GM19240 (cell line): ENCODE data around the gene KCNK16.
"Not testable (repeated sequence)": the region's sequence is repeated elsewhere in the genome, so short reads cannot be mapped to it uniquely, and the experiment has no call there.

Experiments
- DNase-seq: peaks from one replicate; pipeline ENCODE4 v3.0.0; 2011; ENCODE audit warnings: low spot score; ENCODE audit not compliant: insufficient read length

The KCNK16 gene

GRCh38 chr6:39312912-39313525 is 9.5 kb downstream of the KCNK16 start:
- no peak for DNase-seq

GRCh38 chr6:39310542-39310941 is 12.0 kb downstream of the KCNK16 start:
- DNase-seq: no peak

- DNase-seq: peak; percentile 72
Measured at GRCh38 chr6:39309942-39310531, 12.5 kb downstream of the KCNK16 start.

DNA sequence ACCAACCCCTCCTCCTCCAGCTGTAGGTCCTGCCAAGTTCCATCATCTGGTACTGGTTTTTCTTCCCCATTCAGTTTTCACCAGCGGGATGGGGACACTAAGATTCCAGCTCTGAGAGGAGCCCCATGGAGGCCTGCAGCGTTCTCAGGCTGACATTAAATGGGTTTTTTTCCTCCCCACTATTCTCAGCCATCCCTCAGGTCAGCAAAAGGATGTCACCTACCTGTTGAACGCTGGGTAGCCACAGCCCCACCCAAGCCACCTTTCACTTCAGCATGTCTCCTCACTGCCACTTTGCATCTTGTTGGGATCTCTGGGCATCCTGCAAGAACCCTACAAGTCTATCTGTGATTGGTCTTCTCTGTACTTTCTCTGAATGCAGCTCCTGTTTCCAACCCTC is 15.0 kb downstream of the KCNK16 start:
- DNase-seq: no peak

GRCh38 chr6:39304951-39305350 is 17.6 kb downstream of the KCNK16 start:
- no peak for DNase-seq

- DNase-seq: no peak
Measured at GRCh38 chr6:39303425-39304153, 18.9 kb downstream of the KCNK16 start.

DNA sequence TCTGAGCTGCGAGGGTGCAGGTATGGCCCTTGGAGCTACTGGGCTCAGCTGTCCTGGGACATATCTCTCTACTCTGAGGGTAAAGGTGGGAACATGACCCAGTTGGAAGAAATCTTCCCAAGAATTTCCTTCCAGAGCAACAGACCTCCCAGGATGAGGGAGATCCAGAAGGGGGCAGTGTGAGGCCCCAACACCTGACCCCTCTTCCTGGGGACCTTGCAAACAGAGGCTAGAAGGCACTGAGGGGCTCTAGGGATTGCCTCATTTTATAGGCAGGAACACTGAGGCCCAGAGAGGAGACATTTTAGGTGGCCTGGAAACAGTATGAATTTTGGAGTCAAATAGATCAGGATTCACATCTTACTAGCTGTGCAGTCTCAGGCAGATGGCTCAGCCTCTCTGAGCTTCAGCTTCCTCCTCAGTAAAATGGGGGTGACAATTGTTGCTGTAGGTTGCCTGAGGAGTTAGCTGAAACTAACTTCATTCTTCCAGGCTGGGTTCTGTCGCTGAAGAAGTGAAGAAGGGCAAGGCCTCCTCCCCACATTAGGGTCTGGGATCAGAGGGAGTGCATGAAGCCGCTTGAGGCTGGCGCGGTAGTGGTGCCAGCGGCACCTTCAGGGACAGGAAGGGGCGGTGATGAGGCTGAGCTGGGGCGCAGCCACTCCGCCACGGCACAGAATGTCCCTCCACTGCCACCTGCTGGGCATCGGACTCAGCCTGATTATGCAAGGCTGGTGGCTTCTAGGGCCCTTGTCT is 19.7 kb downstream of the KCNK16 start:
- DNase-seq: peak; percentile 95

GRCh38 chr6:39302011-39302410 is 20.5 kb downstream of the KCNK16 start:
- DNase-seq: no peak

- no peak for DNase-seq
Measured at GRCh38 chr6:39301606-39302005, 20.9 kb downstream of the KCNK16 start.

DNA sequence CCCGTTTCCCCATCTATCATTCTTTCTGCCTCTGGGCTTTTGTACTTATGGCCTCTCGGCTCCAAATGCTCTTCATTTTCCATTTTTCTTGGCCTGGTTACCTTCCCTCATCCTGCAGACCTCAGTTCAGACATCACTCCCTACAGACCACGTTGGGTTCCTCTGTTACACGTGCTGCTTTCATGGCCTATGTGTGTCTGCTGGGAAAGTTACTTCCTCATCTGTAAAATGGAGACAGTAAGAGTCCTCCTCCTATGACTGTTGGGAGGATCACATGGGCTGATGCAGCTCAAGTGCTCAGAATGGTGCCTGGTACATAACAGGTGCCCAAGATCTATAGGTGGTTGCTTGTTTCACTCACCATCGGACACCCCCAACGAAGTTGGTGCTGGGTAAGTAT is 21.8 kb downstream of the KCNK16 start:
- DNase-seq: no peak

- DNase-seq: no peak
Measured at GRCh38 chr6:39298061-39298460, 24.4 kb downstream of the KCNK16 start.

DNA sequence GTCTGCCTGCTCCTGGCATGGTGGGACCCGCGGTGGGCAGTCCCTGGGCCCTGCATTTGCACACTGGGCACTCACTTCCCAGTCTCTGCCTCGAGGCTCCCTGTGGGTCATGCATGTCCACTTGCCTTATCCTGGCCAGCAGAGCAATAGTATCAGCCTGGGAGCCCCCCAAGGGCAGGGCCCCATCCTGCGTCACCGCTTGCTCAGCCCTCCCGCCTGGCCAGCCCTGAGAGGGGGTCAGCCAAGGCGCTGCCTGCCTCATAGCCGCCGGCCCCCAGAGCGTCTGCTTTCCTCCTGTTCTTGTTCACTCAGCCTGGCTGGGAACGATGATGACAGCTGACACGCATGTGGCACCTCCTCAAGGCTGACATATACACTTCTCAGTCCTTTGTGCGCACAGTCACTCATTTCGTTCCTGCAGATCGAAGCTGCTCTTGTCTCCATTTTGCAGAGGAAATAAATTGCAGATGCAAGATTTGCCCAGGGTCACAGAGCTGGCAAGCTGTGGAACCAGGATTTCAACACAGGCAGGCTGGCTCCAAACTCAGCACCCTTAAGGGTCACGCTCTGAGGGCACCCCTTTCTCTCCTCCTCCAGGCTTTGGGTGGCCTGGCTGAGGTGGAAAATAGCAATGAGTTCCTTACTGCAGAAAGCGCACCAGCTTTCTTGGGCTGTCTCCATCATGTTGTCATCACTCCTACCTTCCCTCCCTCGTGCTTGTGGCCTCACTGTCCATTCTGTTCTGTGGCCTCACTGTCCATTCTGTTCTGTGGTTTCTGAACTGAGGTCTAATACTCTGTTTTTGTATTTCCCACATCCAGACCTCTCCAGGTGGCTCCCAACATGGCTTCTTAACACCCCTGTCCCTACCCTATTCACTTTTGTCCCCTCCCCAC is 25.5 kb downstream of the KCNK16 start:
- no peak for DNase-seq

DNA sequence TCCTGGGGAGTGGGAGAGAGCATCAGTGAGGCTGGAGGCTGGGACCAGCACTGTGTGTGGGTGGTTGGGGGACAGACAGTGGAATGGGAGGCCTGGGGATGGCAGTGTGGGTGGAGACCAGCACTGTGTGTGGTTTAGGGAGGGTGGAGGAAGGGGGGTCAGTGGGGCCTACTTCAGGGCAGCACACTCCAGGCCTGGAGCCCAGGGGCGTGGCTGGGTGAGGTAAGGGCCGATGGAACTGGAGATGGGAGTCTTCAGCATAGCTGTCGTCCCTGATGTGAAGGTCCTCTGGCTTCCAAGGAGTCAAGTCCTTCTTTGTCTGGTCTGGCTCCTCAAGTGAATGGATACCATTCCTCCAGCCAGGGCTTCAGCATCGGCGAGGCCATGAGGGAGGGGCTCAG is 26.9 kb downstream of the KCNK16 start:
- no peak for DNase-seq

DNA sequence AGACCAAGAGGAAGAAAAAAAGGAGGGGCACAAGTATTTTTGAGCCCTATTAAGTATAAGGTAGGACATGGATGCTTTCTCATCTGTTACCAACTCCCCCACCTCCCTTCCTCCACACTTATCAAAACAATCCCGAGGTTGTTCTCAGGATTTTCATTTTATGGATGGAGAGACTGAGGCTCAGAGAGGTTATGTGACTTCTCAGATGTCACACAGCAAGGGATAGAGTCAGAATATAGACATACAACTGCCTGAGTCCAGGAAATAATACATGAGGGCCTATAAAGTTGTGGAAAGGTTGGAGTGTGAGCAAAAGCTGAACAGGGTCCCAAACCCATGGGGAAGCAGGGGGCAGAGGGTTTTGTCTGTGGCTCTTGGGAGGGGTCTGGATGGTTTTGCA is 27.6 kb downstream of the KCNK16 start:
- DNase-seq: no peak

- DNase-seq: no peak
Measured at GRCh38 chr6:39294133-39294532, 28.4 kb downstream of the KCNK16 start.

DNA sequence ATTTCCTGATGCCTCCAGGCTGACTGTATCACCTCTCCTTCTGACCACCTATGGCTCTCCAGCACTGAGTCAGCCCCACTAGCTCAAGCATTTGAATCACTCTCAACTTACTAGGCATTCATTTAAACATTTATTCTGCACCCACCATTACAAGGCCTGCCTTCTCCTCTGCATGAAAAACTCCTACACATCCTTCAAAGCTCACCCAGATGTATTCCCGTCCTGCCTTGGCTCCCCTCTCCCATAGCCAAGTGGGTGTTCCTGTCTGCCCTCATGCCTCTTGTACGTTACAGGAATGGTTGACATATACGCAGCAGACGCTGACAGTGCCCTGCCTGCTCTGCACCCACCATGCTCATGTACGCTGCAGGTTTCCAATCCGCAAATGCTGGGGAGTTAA is 29.9 kb downstream of the KCNK16 start:
- DNase-seq: no peak

GRCh38 chr6:39289490-39289889 is 33.0 kb downstream of the KCNK16 start:
- no peak for DNase-seq

DNA sequence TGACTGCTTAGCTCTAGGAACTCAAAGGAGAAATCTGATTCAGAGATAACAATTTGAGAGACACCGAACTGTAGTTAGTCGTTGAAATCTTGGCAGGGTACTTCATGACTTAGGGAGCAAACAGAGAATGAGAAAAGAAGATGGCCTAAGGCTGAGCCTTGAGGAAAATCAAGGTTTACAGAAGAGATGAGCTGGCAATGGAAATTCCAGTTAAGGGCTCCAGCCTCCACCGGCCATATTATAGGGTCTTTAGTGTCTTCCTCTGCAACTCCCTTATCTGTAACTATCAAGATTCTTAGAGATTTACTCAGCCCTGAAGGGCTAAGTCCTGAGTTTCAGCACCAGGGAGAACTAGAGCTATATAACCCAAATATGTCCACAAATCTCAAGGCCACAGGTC is 34.9 kb downstream of the KCNK16 start:
- no peak for DNase-seq

- not testable (repeated sequence) for DNase-seq
Measured at GRCh38 chr6:39286596-39286995, 35.9 kb downstream of the KCNK16 start.

- DNase-seq: no peak
Measured at GRCh38 chr6:39282774-39283173, 39.7 kb downstream of the KCNK16 start.

- DNase-seq: no peak
Measured at GRCh38 chr6:39281312-39281980, 41.1 kb downstream of the KCNK16 start.
